Stimulated activated CD8-positive, alpha-beta memory T cell treated with anti-CD3 and anti-CD28 coated beads, Interleukin-12 subunit alpha, Interleukin-12 subunit beta, amount 100 ng/mL, for 4 hours (primary cell): ENCODE results near the gene RPL37A.
"Not testable (repeated sequence)": the region's sequence is repeated elsewhere in the genome, so short reads cannot be mapped to it uniquely, and the experiment has no call there.

Experiments used
- DNase-seq: peaks from one replicate; pipeline ENCODE4 v3.0.0-alpha.2; 2020; ENCODE audit warnings: low read depth

The RPL37A gene

DNA sequence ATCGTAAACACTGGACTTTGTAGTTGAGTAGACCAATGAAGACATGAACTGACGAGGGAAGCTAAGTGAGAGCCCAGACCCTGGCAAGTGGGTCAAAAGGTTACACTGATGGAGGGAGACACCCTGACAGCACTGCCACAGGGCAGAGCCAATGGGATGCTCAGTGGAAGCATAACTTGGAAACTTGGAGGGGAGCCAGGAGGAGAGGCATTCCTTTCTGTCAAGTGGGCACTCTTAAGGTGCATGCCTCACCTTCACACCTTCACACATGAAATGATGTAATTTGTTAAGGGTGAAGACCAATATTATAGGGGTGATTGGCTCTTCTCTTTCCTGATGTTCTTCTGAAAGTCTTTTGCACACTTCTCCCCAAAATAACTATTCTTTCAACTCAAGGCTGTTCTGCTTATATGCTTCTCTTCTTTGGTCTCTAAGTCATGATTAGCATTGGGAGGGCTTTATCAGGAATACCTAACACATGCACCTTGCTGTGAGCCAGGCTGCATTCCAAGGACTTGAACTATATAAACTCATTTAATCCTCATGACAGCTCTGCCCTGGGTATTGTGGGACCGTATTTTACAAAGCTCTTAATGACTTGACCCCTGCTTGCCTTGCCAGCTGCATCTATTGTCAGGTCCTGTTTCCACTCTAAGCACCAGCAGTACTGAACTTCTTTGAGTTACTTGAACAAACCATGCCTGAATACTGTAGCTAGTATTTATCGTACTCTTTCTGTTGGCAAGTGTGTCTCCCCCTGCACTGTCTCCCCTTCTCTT is 19.0 kb downstream of the RPL37A start:
- no peak for DNase-seq

DNA sequence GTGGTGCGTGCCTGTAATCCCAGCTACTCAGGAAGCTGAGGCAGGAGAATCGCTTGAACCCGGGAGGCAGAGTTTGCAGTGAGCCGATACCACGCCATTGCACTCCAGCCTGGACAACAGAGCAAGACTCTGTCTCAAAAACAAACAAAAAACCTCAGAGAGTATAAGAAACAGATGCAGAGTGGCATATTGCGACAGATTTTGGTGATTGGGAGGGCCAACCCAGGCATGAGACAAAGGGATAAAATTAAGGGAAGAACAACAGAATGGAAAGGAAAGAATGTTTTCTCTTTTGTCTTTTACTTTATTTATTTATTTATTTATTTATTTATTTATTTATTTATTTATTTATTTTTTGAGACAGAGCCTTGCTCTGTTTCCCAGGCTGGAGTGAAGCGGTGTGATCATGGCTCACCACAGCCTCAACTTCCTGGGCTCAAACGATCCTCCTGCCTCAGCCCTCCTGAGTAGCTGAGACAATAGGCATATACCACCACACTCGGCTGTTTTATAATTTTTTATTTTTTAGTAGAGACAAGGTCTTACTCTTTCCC is 20.0 kb downstream of the RPL37A start:
- not testable (repeated sequence) for DNase-seq

DNA sequence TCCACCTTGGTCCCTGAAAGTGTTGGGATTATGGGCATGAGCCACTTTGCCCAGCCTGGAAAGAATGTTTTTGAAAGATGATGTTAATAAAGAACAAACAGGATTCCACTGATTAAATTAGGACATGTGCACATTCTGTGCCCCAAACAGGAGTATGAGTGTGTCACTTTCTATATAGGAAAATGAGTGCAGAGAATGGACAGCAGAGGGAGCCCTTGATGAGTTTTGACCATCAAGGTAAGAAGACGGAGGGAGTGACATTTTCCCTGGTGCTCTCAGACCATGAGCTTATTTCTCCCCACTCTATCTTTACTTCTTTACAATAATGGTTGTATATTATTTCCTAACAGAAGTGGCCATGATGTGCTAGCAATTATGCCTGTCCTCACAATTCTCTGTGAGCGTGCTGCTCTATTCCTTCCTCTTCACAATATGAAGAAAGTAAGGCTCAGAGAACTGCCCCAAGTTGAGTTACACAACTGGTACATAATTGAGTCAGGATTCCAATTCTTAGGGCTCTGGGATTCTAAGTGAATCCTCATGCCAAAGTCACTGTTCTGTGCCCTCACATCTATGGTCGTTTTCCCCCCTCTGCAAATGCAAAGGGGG is 20.6 kb downstream of the RPL37A start:
- DNase-seq, result no peak

DNA sequence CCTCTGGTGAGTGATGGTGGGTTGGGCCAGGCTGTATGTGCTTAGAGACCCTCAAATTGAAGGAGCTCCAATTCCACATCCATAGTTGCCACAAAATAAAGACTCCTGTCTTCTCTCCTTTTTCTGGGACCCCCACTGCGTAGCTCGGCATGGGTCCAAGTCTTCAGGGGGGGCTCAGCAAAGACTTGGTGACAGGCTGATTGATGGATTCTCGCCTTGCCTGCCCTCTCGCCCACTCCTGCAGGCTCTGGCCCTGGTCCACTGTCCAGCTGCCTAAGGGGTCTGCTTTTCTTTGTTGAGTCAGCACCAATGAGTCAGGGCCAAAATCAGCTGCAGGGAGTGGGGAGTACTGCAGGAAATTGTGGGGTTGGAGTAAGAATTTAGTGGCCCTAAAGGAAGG is 21.5 kb downstream of the RPL37A start:
- DNase-seq, result no peak

- no peak for DNase-seq
These were observed 24.4 kb downstream of the RPL37A start for GRCh38 chr2:216522892-216523502.

DNA sequence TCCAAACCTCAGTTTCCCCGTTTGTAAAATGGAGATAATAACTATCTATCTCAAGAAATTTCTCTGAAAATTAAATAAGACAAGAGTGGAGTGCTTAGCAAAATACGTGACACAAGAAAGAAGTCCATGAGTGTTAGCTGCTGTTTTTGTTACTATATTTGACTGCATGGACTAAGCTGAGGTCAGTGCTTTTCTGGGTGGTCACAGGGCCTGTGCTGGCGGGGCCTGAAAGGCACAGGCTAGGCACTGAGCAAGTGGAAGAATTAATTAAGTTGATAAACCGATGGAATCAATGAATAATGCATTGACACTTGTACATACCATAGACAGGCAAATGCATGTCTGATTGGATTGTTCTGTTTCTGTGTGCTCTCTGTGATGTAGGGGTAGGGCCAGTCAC is 27.3 kb downstream of the RPL37A start:
- no peak for DNase-seq

GRCh38 chr2:216526939-216527338 is 28.3 kb downstream of the RPL37A start:
- no peak for DNase-seq

DNA sequence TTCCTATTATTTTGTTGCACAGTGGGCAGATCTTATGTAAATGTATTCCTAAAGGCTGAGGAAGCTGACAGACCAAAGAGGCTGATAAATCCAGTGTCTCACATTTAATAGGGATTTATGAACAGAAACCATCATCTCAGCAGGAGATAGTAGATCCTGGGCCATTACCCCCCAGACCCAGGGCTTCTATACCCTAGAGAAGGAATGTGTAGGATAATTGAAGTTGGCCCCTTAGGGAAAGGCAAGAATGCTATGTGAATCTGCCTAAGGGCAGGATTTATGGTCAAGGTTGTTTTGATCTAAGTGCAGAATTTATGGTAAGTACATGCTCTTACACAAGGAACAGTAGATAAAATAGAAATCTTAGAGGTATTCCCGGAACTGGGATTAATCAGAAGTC is 29.0 kb downstream of the RPL37A start:
- no peak for DNase-seq

DNA sequence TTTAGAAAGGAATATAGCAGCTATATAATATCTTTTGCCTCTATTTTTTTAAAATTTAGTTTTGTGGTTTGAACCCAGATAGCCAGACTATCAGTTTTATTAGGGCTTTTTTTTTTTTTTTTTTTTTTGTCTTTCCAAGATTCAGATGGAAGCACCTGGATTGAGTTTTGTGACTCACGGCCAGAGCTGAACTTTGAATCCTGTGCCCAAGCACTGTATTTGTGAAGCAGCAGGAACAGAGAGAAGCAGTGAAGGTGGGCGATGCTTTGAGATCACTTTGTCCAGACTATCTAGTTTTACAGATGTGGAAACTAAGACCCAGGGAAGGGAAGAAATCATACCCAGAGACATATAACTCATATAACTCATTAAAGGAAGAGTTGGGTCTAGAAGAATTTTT is 33.9 kb downstream of the RPL37A start:
- no peak for DNase-seq

- no peak for DNase-seq
These were observed 35.0 kb downstream of the RPL37A start for GRCh38 chr2:216533609-216534008.

DNA sequence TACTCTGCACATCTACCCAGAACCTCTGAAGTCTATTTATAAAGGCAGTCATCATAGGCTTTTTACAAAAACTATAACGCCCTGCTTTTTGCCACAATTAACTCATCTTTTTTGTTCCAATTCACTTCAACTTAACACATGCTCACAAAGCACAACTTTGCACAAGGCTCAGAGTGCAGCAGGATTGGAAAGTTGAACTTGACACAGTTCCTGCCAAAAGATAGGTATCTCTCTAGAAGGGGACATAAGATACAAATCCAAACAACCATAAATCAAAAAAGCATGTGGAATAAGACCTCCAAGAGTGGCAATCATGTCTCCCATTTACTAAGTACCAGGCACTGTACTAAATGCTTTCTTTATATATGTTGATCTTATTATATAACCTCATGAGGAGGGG is 36.2 kb downstream of the RPL37A start:
- no peak for DNase-seq

GRCh38 chr2:216535454-216535995 is 36.9 kb downstream of the RPL37A start:
- no peak for DNase-seq

- no peak for DNase-seq
These were observed 38.1 kb downstream of the RPL37A start for GRCh38 chr2:216536734-216537210.

GRCh38 chr2:216537366-216537765 is 38.7 kb downstream of the RPL37A start:
- no peak for DNase-seq

- no peak for DNase-seq
These were observed 39.9 kb downstream of the RPL37A start for GRCh38 chr2:216538538-216538937.

DNA sequence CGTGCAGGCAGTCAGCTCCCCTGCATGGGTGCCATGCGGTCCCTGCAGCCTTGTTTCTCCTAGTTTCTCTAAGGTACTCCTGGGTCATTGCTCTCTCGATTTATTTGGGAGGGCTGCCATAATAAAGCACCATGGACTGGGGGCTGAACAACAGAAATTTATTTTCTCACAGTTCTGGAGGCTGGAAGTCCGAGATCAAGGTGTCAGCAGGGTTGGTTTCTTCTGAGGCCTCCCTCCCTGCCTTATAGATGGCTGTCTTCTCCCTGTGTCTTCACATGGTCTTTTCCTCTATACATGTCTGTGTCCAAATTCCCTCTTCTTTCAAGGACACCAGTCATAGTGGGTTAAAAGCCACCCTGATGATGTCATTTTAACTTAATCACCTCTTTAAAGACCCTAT is 40.5 kb downstream of the RPL37A start:
- DNase-seq, result no peak

GRCh38 chr2:216539791-216540241 is 41.2 kb downstream of the RPL37A start:
- no peak for DNase-seq

DNA sequence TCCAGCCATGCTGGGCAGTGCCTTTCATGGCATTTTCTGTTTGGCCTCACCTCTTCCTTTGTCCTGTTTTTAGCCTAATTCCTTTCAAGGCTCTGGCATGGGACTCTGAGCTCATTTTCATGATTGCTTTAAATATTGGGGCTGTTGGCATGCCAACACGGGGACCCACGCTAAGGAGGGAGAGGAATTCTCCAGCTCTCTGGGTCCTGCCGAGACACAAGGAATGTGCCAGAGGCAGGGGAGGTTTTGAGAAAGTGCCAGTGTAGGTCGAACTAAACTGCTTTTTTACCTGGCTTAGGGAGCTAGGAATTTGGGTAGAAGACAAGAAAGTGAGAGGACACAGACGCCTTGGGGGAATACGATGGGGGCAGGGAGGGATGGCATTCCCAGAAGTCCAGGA is 42.3 kb downstream of the RPL37A start:
- DNase-seq, result no peak

GRCh38 chr2:216541505-216541904 is 42.9 kb downstream of the RPL37A start:
- DNase-seq, result no peak

GRCh38 chr2:216545359-216545758 is 46.7 kb downstream of the RPL37A start:
- no peak for DNase-seq

GRCh38 chr2:216546241-216546640 is 47.6 kb downstream of the RPL37A start:
- no peak for DNase-seq

- no peak for DNase-seq
These were observed 48.2 kb downstream of the RPL37A start for GRCh38 chr2:216546641-216547403.
